ENCODE data around the gene KYNU. TPM values are rescaled to one million over a fixed set of nuclear protein-coding genes. Genes with fewer than 3 reads are reported as not detected.

KYNU gene
- total RNA-seq, 1 experiment from 2014 or later: 55.7 TPM

GRCh38 chr2:142997231-142997630 is 119.8 kb downstream of the KYNU start:
- POLR2A ChIA-PET (ENCODE audit: unreplicated experiment): no interaction called here
- Histone ChIP-seq H3K9me2 (ENCODE audit: insufficient read depth) (no peaks in the 10 kb centered on the region), H3F3A (ENCODE audit: insufficient read depth, low read depth) (no peaks in the 10 kb centered on the region), H2AFZ (no peak overlapping the region), H3K4me3 (no peak overlapping the region), H3K4me1 (replicated peaks; ENCODE audit: insufficient read depth) (no peaks in the 10 kb centered on the region), H3K27ac (no peak overlapping the region), H3K36me3 (ENCODE audit: low read depth) (no peaks in the 10 kb centered on the region), H3K4me2 (no peak overlapping the region), H3K9me3 (ENCODE audit: insufficient read depth, low read depth) (no peaks in the 10 kb centered on the region), H3K27me3 (ENCODE audit: insufficient read depth, low read depth) (no peaks in the 10 kb centered on the region), H3K79me2 (ENCODE audit: low read depth) (no peaks in the 10 kb centered on the region), H4K20me1 (ENCODE audit: insufficient read depth) (no peaks in the 10 kb centered on the region)
- BruUV-seq (replicated peaks): no TSS peak
- DNase-seq: no peak
- no peak for TF ChIP-seq CTCF (conservative IDR thresholded peaks at IDR 0.05)
- TF ChIP-seq EZH2 (IDR thresholded peaks at IDR 0.05; ENCODE audit: low read depth): no peak
- intact Hi-C loops (cut with micrococcal nuclease; ENCODE audit: unreplicated experiment): no loop called here
- CTCF ChIA-PET: no interaction called here

- CTCF ChIA-PET: no interaction called here
- Histone ChIP-seq H4K20me1 (ENCODE audit: insufficient read depth) (no peaks in the 10 kb centered on the region), H3K9me3 (ENCODE audit: insufficient read depth, low read depth) (0 out of 2 replicates have a peak, but pooled peaks cover under 1% of the 10 kb centered on the region), H3K27me3 (ENCODE audit: insufficient read depth, low read depth) (no peaks in the 10 kb centered on the region), H3K79me2 (ENCODE audit: low read depth) (no peaks in the 10 kb centered on the region), H3K4me1 (replicated peaks; ENCODE audit: insufficient read depth) (no peaks in the 10 kb centered on the region), H3K9me2 (ENCODE audit: insufficient read depth) (no peaks in the 10 kb centered on the region; the same call in 1 of the 2 replicates), H3K4me3 (no peak overlapping the region), H3K27ac (no peak overlapping the region), H3K4me2 (no peak overlapping the region), H2AFZ (no peak overlapping the region), H3K36me3 (ENCODE audit: low read depth) (no peaks in the 10 kb centered on the region), H3F3A (ENCODE audit: insufficient read depth, low read depth) (no peaks in the 10 kb centered on the region)
- intact Hi-C loops (cut with micrococcal nuclease; ENCODE audit: unreplicated experiment): no loop called here
- no peak for DNase-seq
- TF ChIP-seq EZH2 (IDR thresholded peaks at IDR 0.05; ENCODE audit: low read depth) (no peak), CTCF (conservative IDR thresholded peaks at IDR 0.05) (no peak)
- no TSS peak for BruUV-seq (replicated peaks)
- POLR2A ChIA-PET (ENCODE audit: unreplicated experiment): no interaction called here
Measured at GRCh38 chr2:143000599-143000998, 123.1 kb downstream of the KYNU start.

GRCh38 chr2:143001501-143001900 is 124.0 kb downstream of the KYNU start:
- no peak overlapping the region for H2AFZ ChIP-seq
- no peak for DNase-seq
- ChIA-PET POLR2A (ENCODE audit: unreplicated experiment) (no interaction called here), CTCF (no interaction called here)
- H4K20me1 ChIP-seq (ENCODE audit: insufficient read depth): no peaks in the 10 kb centered on the region
- no peaks in the 10 kb centered on the region for H3K36me3 ChIP-seq (ENCODE audit: low read depth)
- no peak overlapping the region for H3K4me3 ChIP-seq
- H3K9me3 ChIP-seq (ENCODE audit: insufficient read depth, low read depth): 0 out of 2 replicates have a peak, but pooled peaks cover 3% of the 10 kb centered on the region
- H3K9me2 ChIP-seq (ENCODE audit: insufficient read depth): no peaks in the 10 kb centered on the region; the same call in 1 of the 2 replicates
- H3K79me2 ChIP-seq (ENCODE audit: low read depth): no peaks in the 10 kb centered on the region
- no peaks in the 10 kb centered on the region for H3F3A ChIP-seq (ENCODE audit: insufficient read depth, low read depth)
- H3K4me1 ChIP-seq (replicated peaks; ENCODE audit: insufficient read depth): no peaks in the 10 kb centered on the region
- H3K4me2 ChIP-seq: no peak overlapping the region
- no TSS peak for BruUV-seq (replicated peaks)
- H3K27me3 ChIP-seq (ENCODE audit: insufficient read depth, low read depth): no peaks in the 10 kb centered on the region
- intact Hi-C loops (cut with micrococcal nuclease; ENCODE audit: unreplicated experiment): no loop called here
- H3K27ac ChIP-seq: no peak overlapping the region
- TF ChIP-seq CTCF (conservative IDR thresholded peaks at IDR 0.05): no peak
- no peak for TF ChIP-seq EZH2 (IDR thresholded peaks at IDR 0.05; ENCODE audit: low read depth)

All from PC-9 (cell line).